ENCODE data around the gene UBE2G1. TPM values are rescaled to one million over a fixed set of nuclear protein-coding genes. Genes with fewer than 3 reads are reported as not detected.

The UBE2G1 gene
- total and polyA plus RNA-seq, 7 donors, result 54.6 to 239 (median 152) TPM

DNA sequence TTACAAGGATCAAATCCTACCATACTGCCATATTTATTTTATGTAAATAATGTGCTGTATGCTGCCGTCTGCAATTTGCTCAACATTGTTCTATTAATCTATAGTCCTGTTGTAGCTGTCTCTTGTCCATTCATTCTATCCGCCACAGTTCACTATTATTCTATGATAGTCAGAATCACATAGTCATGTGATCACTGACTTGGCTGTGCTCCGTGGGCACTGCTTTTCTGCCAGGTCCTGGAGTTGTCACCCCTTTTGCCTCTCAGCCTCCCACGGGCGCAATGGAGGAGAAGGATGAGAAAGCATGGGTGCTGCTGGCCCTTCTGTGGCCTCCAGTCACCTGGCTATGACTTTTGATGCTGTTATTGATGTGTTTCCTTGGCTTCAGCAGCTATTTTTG, 65.4 kb downstream of the UBE2G1 start:
- H3K27ac ChIP-seq, result peak overlapping the region; percentile 48
- intact Hi-C loops (cut with DNase I), result loop anchor here in 1 of 2 donors (5.0 kb wide), 1 partner anchor 84 kb away; no protein-coding TSS in a partner anchor
- no peaks in the 10 kb centered on the region for H3K9me3 ChIP-seq
- H3K27me3 ChIP-seq (ENCODE audit: insufficient read depth in 3 of 3, low read length in 2 of 3), result no peaks in the 10 kb centered on the region
- H3K4me3 ChIP-seq, result no peak overlapping the region
- TF ChIP-seq, protein P1, sequence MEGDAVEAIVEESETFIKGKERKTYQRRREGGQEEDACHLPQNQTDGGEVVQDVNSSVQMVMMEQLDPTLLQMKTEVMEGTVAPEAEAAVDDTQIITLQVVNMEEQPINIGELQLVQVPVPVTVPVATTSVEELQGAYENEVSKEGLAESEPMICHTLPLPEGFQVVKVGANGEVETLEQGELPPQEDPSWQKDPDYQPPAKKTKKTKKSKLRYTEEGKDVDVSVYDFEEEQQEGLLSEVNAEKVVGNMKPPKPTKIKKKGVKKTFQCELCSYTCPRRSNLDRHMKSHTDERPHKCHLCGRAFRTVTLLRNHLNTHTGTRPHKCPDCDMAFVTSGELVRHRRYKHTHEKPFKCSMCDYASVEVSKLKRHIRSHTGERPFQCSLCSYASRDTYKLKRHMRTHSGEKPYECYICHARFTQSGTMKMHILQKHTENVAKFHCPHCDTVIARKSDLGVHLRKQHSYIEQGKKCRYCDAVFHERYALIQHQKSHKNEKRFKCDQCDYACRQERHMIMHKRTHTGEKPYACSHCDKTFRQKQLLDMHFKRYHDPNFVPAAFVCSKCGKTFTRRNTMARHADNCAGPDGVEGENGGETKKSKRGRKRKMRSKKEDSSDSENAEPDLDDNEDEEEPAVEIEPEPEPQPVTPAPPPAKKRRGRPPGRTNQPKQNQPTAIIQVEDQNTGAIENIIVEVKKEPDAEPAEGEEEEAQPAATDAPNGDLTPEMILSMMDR (IDR thresholded peaks at IDR 0.05), result no peak
- WGBS, 3 donors, result 63 to 77% (median 68%) methylated on average over 5 of the region's 5 CpGs
- ATAC-seq, result peak in 1 of 4 donors; percentile 10
- peaks cover 0 to 45% of the 10 kb centered on the region in 2 donors for H3K36me3 ChIP-seq (ENCODE audit: insufficient read depth in 1 of 2, low read depth in 1 of 2)
- peak in 1 of 2 donors; percentile 38 for DNase-seq
- peaks cover 41% of the 10 kb centered on the region for H3K4me1 ChIP-seq

DNA sequence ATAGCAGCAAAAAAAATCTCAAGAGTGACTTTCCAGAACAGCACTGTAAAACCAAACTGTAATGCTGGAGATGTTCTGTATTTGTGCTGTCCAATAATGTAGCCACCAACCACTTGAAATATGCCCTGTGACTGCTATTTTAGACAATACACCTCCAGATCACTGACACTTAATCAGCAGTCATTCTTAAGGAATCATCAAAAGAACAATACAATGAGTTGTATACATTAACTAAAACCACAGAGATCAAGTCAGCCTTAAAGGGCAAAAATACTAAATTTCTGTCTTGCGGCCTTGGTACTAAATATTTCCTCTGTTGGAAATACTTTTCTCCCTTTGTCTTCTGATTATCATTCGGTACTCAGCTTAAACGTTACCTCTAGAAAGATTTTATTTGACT, 69.1 kb downstream of the UBE2G1 start:
- H3K27me3 ChIP-seq (ENCODE audit: insufficient read depth in 3 of 3, low read length in 2 of 3), result no peaks in the 10 kb centered on the region
- H3K4me1 ChIP-seq, result peaks cover 54% of the 10 kb centered on the region
- no peaks in the 10 kb centered on the region for H3K9me3 ChIP-seq
- TF ChIP-seq, protein P1 (IDR thresholded peaks at IDR 0.05), result no peak
- H3K4me3 ChIP-seq, result no peak overlapping the region
- ATAC-seq, result no peak
- H3K27ac ChIP-seq, result peak overlapping the region; percentile 48
- intact Hi-C loops (cut with DNase I), result no loop called here
- no peak for DNase-seq
- H3K36me3 ChIP-seq (ENCODE audit: insufficient read depth in 1 of 2, low read depth in 1 of 2), result peaks cover 0 to 48% of the 10 kb centered on the region in 2 donors
- 73 to 86% (median 79%) methylated on average over 3 of the region's 3 CpGs for WGBS, 3 donors

DNA sequence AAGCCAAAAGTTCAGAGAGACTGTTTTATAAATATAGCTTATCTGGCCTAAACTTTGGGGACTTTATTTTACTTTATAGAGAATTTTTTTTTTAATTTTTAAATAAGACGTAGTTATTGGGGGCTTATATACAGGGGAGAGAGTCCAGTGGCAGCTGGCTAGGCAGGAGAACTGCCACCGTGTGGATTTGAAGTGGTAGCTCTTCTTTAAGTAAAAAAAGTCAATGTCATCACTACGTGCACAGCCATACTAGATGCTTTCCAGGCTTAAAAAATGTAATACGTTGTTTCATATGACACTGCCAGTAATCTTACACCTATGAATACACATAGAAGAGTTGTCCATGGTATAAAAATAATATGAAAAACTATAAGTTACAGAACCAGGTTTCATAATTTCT, 70.8 kb downstream of the UBE2G1 start:
- 34 to 57% (median 39%) methylated on average over 4 of the region's 4 CpGs for WGBS, 3 donors
- Histone ChIP-seq H3K9me3 (no peaks in the 10 kb centered on the region), H3K36me3 (ENCODE audit: insufficient read depth in 1 of 2, low read depth in 1 of 2) (peaks cover 0 to 58% of the 10 kb centered on the region in 2 donors), H3K4me3 (no peak overlapping the region), H3K27me3 (ENCODE audit: insufficient read depth in 3 of 3, low read length in 2 of 3) (no peaks in the 10 kb centered on the region), H3K27ac (peak overlapping the region; percentile 66), H3K4me1 (peaks cover 46% of the 10 kb centered on the region)
- TF ChIP-seq, protein P1 (IDR thresholded peaks at IDR 0.05), result peak; percentile 10
- DNase-seq (no peak), ATAC-seq (peak in 3 of 4 donors; percentile 25 to 65 (median 63))
- intact Hi-C loops (cut with DNase I), result no loop called here

DNA sequence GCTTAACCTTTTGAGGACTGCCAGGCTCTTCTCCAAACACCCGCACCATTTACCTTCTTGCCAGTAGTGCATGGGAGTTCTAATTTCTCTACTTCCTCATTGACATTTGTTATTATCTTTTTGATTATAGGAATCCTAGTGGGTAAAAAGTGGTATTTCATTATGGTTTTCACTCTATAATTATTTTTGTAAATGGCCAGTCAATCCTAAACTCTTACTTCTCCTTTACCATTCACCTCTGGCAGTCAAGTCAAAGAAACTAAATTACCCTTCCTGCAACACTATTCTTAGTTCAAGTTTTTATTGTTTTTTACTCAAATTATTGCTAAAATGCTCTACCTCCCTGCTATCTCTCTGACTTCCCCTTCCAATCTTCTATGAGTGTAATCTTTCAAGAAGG, 72.9 kb downstream of the UBE2G1 start:
- Histone ChIP-seq H3K4me3 (no peak overlapping the region), H3K36me3 (ENCODE audit: insufficient read depth in 1 of 2, low read depth in 1 of 2) (peaks cover 0 to 74% of the 10 kb centered on the region in 2 donors), H3K9me3 (no peaks in the 10 kb centered on the region), H3K27me3 (ENCODE audit: insufficient read depth in 3 of 3, low read length in 2 of 3) (no peaks in the 10 kb centered on the region), H3K4me1 (peaks cover 37% of the 10 kb centered on the region), H3K27ac (peak overlapping the region; percentile 14)
- TF ChIP-seq, protein P1 (IDR thresholded peaks at IDR 0.05), result no peak
- WGBS, 3 donors, result 76 to 97% (median 90%) methylated on average over 1 of the region's 1 CpG
- DNase-seq (no peak), ATAC-seq (no peak)
- intact Hi-C loops (cut with DNase I), result no loop called here

DNA sequence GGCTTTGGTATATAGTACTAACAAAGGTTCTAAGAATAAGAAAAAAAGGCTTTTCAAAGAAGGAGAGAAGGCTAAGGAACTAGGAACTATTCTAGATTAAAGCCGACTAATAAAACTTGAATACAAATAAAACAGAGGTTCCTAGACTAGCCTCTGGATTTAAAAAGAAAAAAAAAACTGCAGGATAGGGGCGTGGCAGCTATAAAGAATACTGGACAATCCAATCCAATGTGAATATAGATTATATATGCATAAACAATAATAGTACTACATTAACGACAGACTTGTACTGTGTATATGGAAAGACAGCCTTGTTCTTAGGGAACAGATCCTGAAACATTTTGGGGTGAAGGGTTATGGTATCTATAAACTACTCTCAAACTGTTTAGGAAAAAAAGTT, 78.8 kb downstream of the UBE2G1 start:
- no peak for ATAC-seq
- no peak overlapping the region for H3K27ac ChIP-seq

More for the DNA sequence above, 78.8 kb downstream of the UBE2G1 start:
- TF ChIP-seq, protein P1 (IDR thresholded peaks at IDR 0.05), result no peak
- Histone ChIP-seq H3K36me3 (ENCODE audit: insufficient read depth in 1 of 2, low read depth in 1 of 2) (peaks cover 4 to 80% of the 10 kb centered on the region in 2 donors), H3K9me3 (no peaks in the 10 kb centered on the region), H3K4me1 (no peaks in the 10 kb centered on the region), H3K27me3 (ENCODE audit: insufficient read depth in 3 of 3, low read length in 2 of 3) (no peaks in the 10 kb centered on the region), H3K4me3 (no peak overlapping the region)
- intact Hi-C loops (cut with DNase I), result no loop called here
- 94 to 96% (median 96%) methylated on average over 3 of the region's 3 CpGs for WGBS, 3 donors
- DNase-seq, result no peak

All from psoas muscle (tissue), 8 donors.